K562 (cell line): ENCODE data around the gene LZTS2. TPM values are rescaled to one million over a fixed set of nuclear protein-coding genes. Genes with fewer than 3 reads are reported as not detected.

Experiments
- CEBPG ChIP-seq, 3 experiments: fragments of 200-800 bp in 1 of 3; sonication (Bioruptor generic) in 1 of 3; sonication (generic) in 1 of 3; formaldehyde crosslinking in 1 of 3; IDR thresholded peaks in 2 of 3; conservative IDR thresholded peaks in 1 of 3; 2 replicates each; pipeline versions ENCODE4 v1.6.1 to v1.8.0; 2016 to 2022; ENCODE audit warnings: missing compliant biosample characterization in 2 of 3, missing genetic modification characterization in 2 of 3, mild to moderate bottlenecking in 1 of 3, missing genetic modification reagents in 1 of 3
- DDX20 ChIP-seq: fragments of 450-650 bp; IDR thresholded peaks from 2 replicates; pipeline ENCODE4 v1.6.1; 2016; ENCODE audit warnings: missing genetic modification characterization, low read depth, mild to moderate bottlenecking, missing compliant biosample characterization, moderate library complexity
- FOXJ3 ChIP-seq: sonication (generic); formaldehyde crosslinking; IDR thresholded peaks from 2 replicates; pipeline ENCODE4 v1.4.0; 2020; ENCODE audit warnings: mild to moderate bottlenecking, missing genetic modification reagents
- GABPA ChIP-seq: fragments of 200-800 bp; sonication (Bioruptor generic); conservative IDR thresholded peaks from 2 replicates; pipeline ENCODE4 v1.6.1; 2016; ENCODE audit warnings: low read depth, missing genetic modification characterization, missing compliant biosample characterization
- JUN ChIP-seq, 2 experiments: sonication (generic) in 1 of 2; formaldehyde crosslinking in 1 of 2; IDR thresholded peaks; 2 replicates each; pipeline versions ENCODE4 v1.6.1 to v1.8.0; 2012 to 2022; ENCODE audit warnings: borderline replicate concordance in 2 of 2, mild to moderate bottlenecking in 2 of 2, improper control_type of control experiment in 1 of 2, low read depth in 1 of 2, low read length in 1 of 2, missing genetic modification reagents in 1 of 2
- MAFK ChIP-seq: IDR thresholded peaks from 2 replicates; pipeline ENCODE4 v1.6.1; 2011; ENCODE audit warnings: low read length, improper control_type of control experiment
- RAD21 ChIP-seq, 2 experiments: fragments of 250-450 bp in 1 of 2; fragments of 450-650 bp in 1 of 2; sonication (Bioruptor Pico) in 1 of 2; formaldehyde crosslinking in 1 of 2; IDR thresholded peaks in 1 of 2; conservative IDR thresholded peaks in 1 of 2; 2 replicates each; pipeline versions ENCODE4 v1.4.0 to v1.8.0; 2020 to 2022; ENCODE audit warnings: mild to moderate bottlenecking in 2 of 2, moderate library complexity in 1 of 2
- RCOR1 ChIP-seq, 2 experiments: IDR thresholded peaks; 2 replicates each; pipeline ENCODE4 v1.6.1; 2012; ENCODE audit warnings: low read depth in 2 of 2, low read length in 2 of 2, borderline replicate concordance in 1 of 2, improper control_type of control experiment in 1 of 2
- ZBTB43 ChIP-seq: sonication (generic); formaldehyde crosslinking; IDR thresholded peaks from 2 replicates; pipeline ENCODE4 v1.8.0; 2023; ENCODE audit warnings: mild to moderate bottlenecking, missing genetic modification reagents
- ZNF174 ChIP-seq: fragments of 250-450 bp; sonication (Bioruptor Pico); IDR thresholded peaks from 2 replicates; pipeline ENCODE4 v1.4.0; 2020; ENCODE audit warnings: mild to moderate bottlenecking
- ZNF239 ChIP-seq: fragments of 250-450 bp; sonication (Bioruptor Pico); IDR thresholded peaks from 2 replicates; pipeline ENCODE4 v1.4.0; 2020; ENCODE audit warnings: mild to moderate bottlenecking
- ZNF280B ChIP-seq: fragments of 250-450 bp; sonication (Bioruptor Pico); IDR thresholded peaks from 2 replicates; pipeline ENCODE4 v1.5.1; 2021; ENCODE audit warnings: mild to moderate bottlenecking
- polyA plus RNA-seq, 8 experiments: library from polyadenylated mRNA; depleted of rRNA in 4 of 8; stranded (reverse) in 5 of 8; unstranded in 3 of 8; fragments of >200 nt; fragmentation: Nextera tagmentation in 2 of 8; fragmentation: Illumina TruSeq in 1 of 8; extraction: Ambion mirVana in 2 of 8; extraction: Trizol in 1 of 8; gene quantifications; 2 replicates each; pipeline versions ENCODE4 v1.2.1 to v1.2.3, GENCODE V29; 2011 to 2014; ENCODE audit warnings: inconsistent platforms in 1 of 8, missing spikeins in 1 of 8
- total RNA-seq, 7 experiments: library from RNA; depleted of rRNA in 6 of 7; stranded (reverse); fragments of >200 nt in 6 of 7; fragmentation: Illumina TruSeq in 2 of 7; extraction: Trizol in 2 of 7; gene quantifications; 2 replicates each; pipeline versions ENCODE4 v1.2.1 to v1.2.3, GENCODE V29; 2011 to 2021; ENCODE audit warnings: low replicate concordance in 1 of 7
- TF ChIP-seq, protein P1 (sequence below): IDR thresholded peaks from 2 replicates; pipeline ENCODE4 v1.6.1; 2011; ENCODE audit warnings: borderline replicate concordance, low read depth, mild to moderate bottlenecking, moderate library complexity, low read length; ENCODE audit not compliant: insufficient read depth, poor library complexity, severe bottlenecking
- TF ChIP-seq, protein P2 (sequence below): fragments of 450-650 bp; IDR thresholded peaks from 2 replicates; pipeline ENCODE4 v1.6.1; 2018; ENCODE audit not compliant: partially characterized antibody

The LZTS2 gene
- total and polyA plus RNA-seq, 9 of the 15 experiments (the other 6 are each of a cell fraction or from before 2014, with no cell fraction given), result 0.23 to 42.5 (median 14.7) TPM

- TF ChIP-seq DDX20 (tag) (no peak), FOXJ3 (CRISPR knock-in tag) (no peak), CEBPG (CRISPR knock-in tag; IDR thresholded peaks at IDR 0.05) (no peak), CEBPG (tag; conservative IDR thresholded peaks at IDR 0.05 in 1 of 2, IDR thresholded peaks at IDR 0.05 in 1 of 2) (no peak), ZNF174 (CRISPR knock-in tag) (no peak), GABPA (tag) (no peak), RAD21 (CRISPR knock-in tag; conservative IDR thresholded peaks at IDR 0.05 in 1 of 2, IDR thresholded peaks at IDR 0.05 in 1 of 2) (peak; percentile 38 to 47; a peak in 3 of 4 replicates), JUN (IDR thresholded peaks at IDR 0.05; ENCODE audit: borderline replicate concordance, low read depth, low read length) (no peak), JUN (CRISPR knock-in tag; IDR thresholded peaks at IDR 0.05; ENCODE audit: borderline replicate concordance) (no peak), ZNF239 (CRISPR knock-in tag) (no peak), ZBTB43 (CRISPR knock-in tag) (no peak), RCOR1 (IDR thresholded peaks at IDR 0.05; ENCODE audit: borderline replicate concordance in 1 of 2, low read depth in 2 of 2, low read length in 2 of 2) (peak in 1 of 2 experiments; percentile 80; a peak in 2 of 4 replicates), MAFK (no peak), ZNF280B (no peak)
- TF ChIP-seq, protein P1, sequence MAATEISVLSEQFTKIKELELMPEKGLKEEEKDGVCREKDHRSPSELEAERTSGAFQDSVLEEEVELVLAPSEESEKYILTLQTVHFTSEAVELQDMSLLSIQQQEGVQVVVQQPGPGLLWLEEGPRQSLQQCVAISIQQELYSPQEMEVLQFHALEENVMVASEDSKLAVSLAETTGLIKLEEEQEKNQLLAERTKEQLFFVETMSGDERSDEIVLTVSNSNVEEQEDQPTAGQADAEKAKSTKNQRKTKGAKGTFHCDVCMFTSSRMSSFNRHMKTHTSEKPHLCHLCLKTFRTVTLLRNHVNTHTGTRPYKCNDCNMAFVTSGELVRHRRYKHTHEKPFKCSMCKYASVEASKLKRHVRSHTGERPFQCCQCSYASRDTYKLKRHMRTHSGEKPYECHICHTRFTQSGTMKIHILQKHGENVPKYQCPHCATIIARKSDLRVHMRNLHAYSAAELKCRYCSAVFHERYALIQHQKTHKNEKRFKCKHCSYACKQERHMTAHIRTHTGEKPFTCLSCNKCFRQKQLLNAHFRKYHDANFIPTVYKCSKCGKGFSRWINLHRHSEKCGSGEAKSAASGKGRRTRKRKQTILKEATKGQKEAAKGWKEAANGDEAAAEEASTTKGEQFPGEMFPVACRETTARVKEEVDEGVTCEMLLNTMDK, result peak; percentile 47
- TF ChIP-seq, protein P2, sequence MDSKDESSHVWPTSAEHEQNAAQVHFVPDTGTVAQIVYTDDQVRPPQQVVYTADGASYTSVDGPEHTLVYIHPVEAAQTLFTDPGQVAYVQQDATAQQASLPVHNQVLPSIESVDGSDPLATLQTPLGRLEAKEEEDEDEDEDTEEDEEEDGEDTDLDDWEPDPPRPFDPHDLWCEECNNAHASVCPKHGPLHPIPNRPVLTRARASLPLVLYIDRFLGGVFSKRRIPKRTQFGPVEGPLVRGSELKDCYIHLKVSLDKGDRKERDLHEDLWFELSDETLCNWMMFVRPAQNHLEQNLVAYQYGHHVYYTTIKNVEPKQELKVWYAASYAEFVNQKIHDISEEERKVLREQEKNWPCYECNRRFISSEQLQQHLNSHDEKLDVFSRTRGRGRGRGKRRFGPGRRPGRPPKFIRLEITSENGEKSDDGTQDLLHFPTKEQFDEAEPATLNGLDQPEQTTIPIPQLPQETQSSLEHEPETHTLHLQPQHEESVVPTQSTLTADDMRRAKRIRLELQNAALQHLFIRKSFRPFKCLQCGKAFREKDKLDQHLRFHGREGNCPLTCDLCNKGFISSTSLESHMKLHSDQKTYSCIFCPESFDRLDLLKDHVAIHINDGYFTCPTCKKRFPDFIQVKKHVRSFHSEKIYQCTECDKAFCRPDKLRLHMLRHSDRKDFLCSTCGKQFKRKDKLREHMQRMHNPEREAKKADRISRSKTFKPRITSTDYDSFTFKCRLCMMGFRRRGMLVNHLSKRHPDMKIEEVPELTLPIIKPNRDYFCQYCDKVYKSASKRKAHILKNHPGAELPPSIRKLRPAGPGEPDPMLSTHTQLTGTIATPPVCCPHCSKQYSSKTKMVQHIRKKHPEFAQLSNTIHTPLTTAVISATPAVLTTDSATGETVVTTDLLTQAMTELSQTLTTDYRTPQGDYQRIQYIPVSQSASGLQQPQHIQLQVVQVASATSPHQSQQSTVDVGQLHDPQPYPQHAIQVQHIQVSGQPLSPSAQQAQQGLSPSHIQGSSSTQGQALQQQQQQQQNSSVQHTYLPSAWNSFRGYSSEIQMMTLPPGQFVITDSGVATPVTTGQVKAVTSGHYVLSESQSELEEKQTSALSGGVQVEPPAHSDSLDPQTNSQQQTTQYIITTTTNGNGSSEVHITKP, result peak; percentile 80
These were observed 12.2 kb downstream of the LZTS2 start (continued) for GRCh38 chr10:101011517-101012423.
